Activated T-helper 1 cell treated with anti-CD3 and anti-CD28 coated beads, Interleukin-12 subunit alpha, Interleukin-12 subunit beta, Interleukin-2, Interleukin-4 antibody, amounts not matched to agents 30 ng/mL and 10 ng/mL and 1 ng/mL, durations not matched to agents 14 hours and 24 hours and 36 hours (primary cell): ENCODE measurements around the gene ESPNL. TPM values are rescaled to one million over a fixed set of nuclear protein-coding genes. Genes with fewer than 3 reads are reported as not detected.

Source experiments
- total RNA-seq: library from RNA; stranded (reverse); gene quantifications from 2 replicates; pipeline ENCODE4 v1.2.3, GENCODE V29; 2022

The ESPNL gene
- total RNA-seq, 1 donor from 2014 or later, result 0.05 TPM

Other genes with a start within 250 kb of the ESPNL start
- 19.4 and 21.1 TPM in 2 replicates for gene RAMP1, start 240.7 kb upstream of the ESPNL start, total RNA-seq
- gene UBE2F, start 133.3 kb upstream of the ESPNL start, total RNA-seq, result 121 TPM in 2 replicates
- 109 and 119 TPM in 2 replicates for gene SCLY, start 39.3 kb upstream of the ESPNL start, total RNA-seq
- not detected in 2 replicates for gene KLHL30, start 38.3 kb downstream of the ESPNL start, total RNA-seq
- gene ERFE, start 58.6 kb downstream of the ESPNL start, total RNA-seq, result 0.20 TPM in 1 of 2 replicates, not detected in the other
- gene ILKAP, start 103.4 kb downstream of the ESPNL start, total RNA-seq, result 77.3 and 79.9 TPM in 2 replicates
- gene HES6, start 139.7 kb downstream of the ESPNL start, total RNA-seq, result 10.3 and 11.2 TPM in 2 replicates
- 19.0 and 21.2 TPM in 2 replicates for gene PER2, start 188.3 kb downstream of the ESPNL start, total RNA-seq
- 14.4 and 15.4 TPM in 2 replicates for gene TRAF3IP1, start 220.2 kb downstream of the ESPNL start, total RNA-seq